Liver (tissue), 9 donors: ENCODE data around the gene ARHGEF19. TPM values are rescaled to one million over a fixed set of nuclear protein-coding genes. Genes with fewer than 3 reads are reported as not detected.

Experiments used
- DNase-seq: peaks from one replicate; pipeline ENCODE4 v3.0.0-alpha.2; 2017; ENCODE audit warnings: low spot score
- H3K27ac ChIP-seq, 2 donors: one replicate each; pipeline ENCODE4 v1.7.0; 2013; ENCODE audit warnings: inconsistent platforms in 2 of 2, low read length in 2 of 2, control low read depth in 1 of 2, low read depth in 1 of 2, mild to moderate bottlenecking in 1 of 2
- H3K27me3 ChIP-seq, 4 donors: one replicate each; pipeline versions ENCODE4 v1.6.1 to v1.7.0; 2013; ENCODE audit warnings: low read length in 3 of 4, inconsistent platforms in 1 of 4, mild to moderate bottlenecking in 1 of 4, moderate library complexity in 1 of 4; ENCODE audit not compliant: control insufficient read depth in 4 of 4, insufficient read depth in 4 of 4
- H3K36me3 ChIP-seq, 4 donors: one replicate each; pipeline versions ENCODE4 v1.6.1 to v1.7.0; 2013; ENCODE audit warnings: low read length in 3 of 4, mild to moderate bottlenecking in 3 of 4, low read depth in 1 of 4, moderate library complexity in 1 of 4; ENCODE audit not compliant: control insufficient read depth in 4 of 4, insufficient read depth in 3 of 4
- H3K4me1 ChIP-seq, 4 donors: one replicate each; pipeline versions ENCODE4 v1.6.1 to v1.7.0; 2013; ENCODE audit warnings: low read length in 3 of 4, mild to moderate bottlenecking in 3 of 4, moderate library complexity in 1 of 4; ENCODE audit not compliant: control insufficient read depth in 4 of 4, insufficient read depth in 4 of 4
- H3K4me3 ChIP-seq, 3 donors: one replicate each; pipeline versions ENCODE4 v1.6.1 to v1.7.0; 2013; ENCODE audit warnings: low read length in 3 of 3, control low read depth in 1 of 3, low read depth in 1 of 3, mild to moderate bottlenecking in 1 of 3
- H3K9ac ChIP-seq, 2 donors: one replicate each; pipeline ENCODE4 v1.7.0; 2013; ENCODE audit warnings: low read length in 2 of 2, mild to moderate bottlenecking in 2 of 2, moderate library complexity in 2 of 2, control low read depth in 1 of 2, low read depth in 1 of 2
- H3K9me3 ChIP-seq, 4 donors: one replicate each; pipeline versions ENCODE4 v1.6.1 to v1.7.0; 2013; ENCODE audit warnings: low read length in 3 of 4; ENCODE audit not compliant: control insufficient read depth in 4 of 4
- EGR1 ChIP-seq, 2 donors: IDR thresholded peaks; 2 replicates each; pipeline ENCODE4 v1.6.1; 2016 to 2018; ENCODE audit warnings: antibody characterized with exemption in 2 of 2, low read depth in 2 of 2
- FOXA1 ChIP-seq: IDR thresholded peaks from 2 replicates; pipeline ENCODE4 v1.6.1; 2016; ENCODE audit warnings: antibody characterized with exemption
- HNF4A ChIP-seq, 2 donors: conservative IDR thresholded peaks; 2 replicates each; pipeline ENCODE4 v1.6.1; 2016; ENCODE audit warnings: antibody characterized with exemption in 2 of 2, mild to moderate bottlenecking in 2 of 2
- HNF4G ChIP-seq: IDR thresholded peaks from 2 replicates; pipeline ENCODE4 v1.6.1; 2016; ENCODE audit warnings: antibody characterized with exemption
- RAD21 ChIP-seq, 2 donors: IDR thresholded peaks; 2 replicates each; pipeline ENCODE4 v1.6.1; 2016; ENCODE audit warnings: antibody characterized with exemption in 2 of 2, mild to moderate bottlenecking in 2 of 2
- RXRA ChIP-seq, 2 donors: IDR thresholded peaks; 2 replicates each; pipeline ENCODE4 v1.6.1; 2017 to 2018; ENCODE audit warnings: antibody characterized with exemption in 2 of 2, mild to moderate bottlenecking in 1 of 2
- SP1 ChIP-seq: IDR thresholded peaks from 2 replicates; pipeline ENCODE4 v1.6.1; 2018; ENCODE audit warnings: antibody characterized with exemption, mild to moderate bottlenecking
- YY1 ChIP-seq: IDR thresholded peaks from 2 replicates; pipeline ENCODE4 v1.6.1; 2016; ENCODE audit warnings: antibody characterized with exemption, mild to moderate bottlenecking
- WGBS: extraction: QIAGEN DNeasy Blood & Tissue Kit; methylation state at CpG from one replicate; pipeline ENCODE4 v1.1.7; 2013; 5-methylcytosine and 5-hydroxymethylcytosine counted together
- polyA plus RNA-seq, 2 donors: library from polyadenylated mRNA; stranded (reverse) in 1 of 2; unstranded in 1 of 2; fragments of 200-250 nt in 1 of 2; fragments of >200 nt in 1 of 2; fragmentation: Nextera tagmentation in 1 of 2; extraction: Ambion mirVana in 1 of 2; gene quantifications; one replicate each; pipeline versions ENCODE4 v1.2.1 to v1.2.3, GENCODE V29; 2013 to 2015
- total RNA-seq, 2 donors: library from RNA; depleted of rRNA; stranded (reverse); fragments of >200 nt; gene quantifications; one replicate each; pipeline ENCODE4 v1.2.3, GENCODE V29; 2014
- TF ChIP-seq, protein P1 (sequence below): IDR thresholded peaks from 2 replicates; pipeline ENCODE4 v1.6.1; 2016; ENCODE audit warnings: antibody characterized with exemption
- TF ChIP-seq, protein P2 (sequence below): fragments of 150-350 bp; IDR thresholded peaks from 2 replicates; pipeline ENCODE4 v1.5.1; 2017; ENCODE audit warnings: improper control_type of control experiment, low read depth, low read length; ENCODE audit not compliant: missing input control
- TF ChIP-seq, protein P3 (sequence below): IDR thresholded peaks from 2 replicates; pipeline ENCODE4 v1.6.1; 2016; ENCODE audit warnings: antibody characterized with exemption
- donor health status: healthy.
- donor health status: healthy.
- donor health status: healthy.
- donor health status: healthy.
- donor health status: healthy.

ARHGEF19 gene
- total and polyA plus RNA-seq, 4 donors = 0.79 to 3.2 (median 2.5) TPM

DNA sequence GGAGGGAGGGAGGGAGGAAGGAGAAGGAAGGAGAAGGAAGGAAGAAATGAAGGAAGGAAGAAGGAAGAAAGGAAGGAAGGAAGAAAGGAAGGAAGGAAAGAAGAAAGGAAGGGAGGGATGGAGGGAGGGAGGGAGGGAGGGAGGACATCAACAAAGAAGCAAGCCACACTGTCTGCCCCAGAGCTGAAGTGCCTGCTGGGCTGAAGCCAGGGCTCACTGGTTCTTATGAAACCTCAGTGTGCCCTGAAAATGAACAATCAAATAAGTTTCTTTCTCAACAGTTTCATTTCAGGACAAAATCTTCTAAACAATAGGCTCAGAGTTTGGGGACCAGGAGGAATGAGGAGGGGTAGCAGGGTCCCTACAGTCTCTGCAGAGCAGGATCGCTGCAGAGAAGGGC lies 21.1 kb downstream of the ARHGEF19 start (continued):
- TF ChIP-seq, protein P1, sequence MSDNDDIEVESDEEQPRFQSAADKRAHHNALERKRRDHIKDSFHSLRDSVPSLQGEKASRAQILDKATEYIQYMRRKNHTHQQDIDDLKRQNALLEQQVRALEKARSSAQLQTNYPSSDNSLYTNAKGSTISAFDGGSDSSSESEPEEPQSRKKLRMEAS = no peak
- no peak for TF ChIP-seq FOXA1

DNA sequence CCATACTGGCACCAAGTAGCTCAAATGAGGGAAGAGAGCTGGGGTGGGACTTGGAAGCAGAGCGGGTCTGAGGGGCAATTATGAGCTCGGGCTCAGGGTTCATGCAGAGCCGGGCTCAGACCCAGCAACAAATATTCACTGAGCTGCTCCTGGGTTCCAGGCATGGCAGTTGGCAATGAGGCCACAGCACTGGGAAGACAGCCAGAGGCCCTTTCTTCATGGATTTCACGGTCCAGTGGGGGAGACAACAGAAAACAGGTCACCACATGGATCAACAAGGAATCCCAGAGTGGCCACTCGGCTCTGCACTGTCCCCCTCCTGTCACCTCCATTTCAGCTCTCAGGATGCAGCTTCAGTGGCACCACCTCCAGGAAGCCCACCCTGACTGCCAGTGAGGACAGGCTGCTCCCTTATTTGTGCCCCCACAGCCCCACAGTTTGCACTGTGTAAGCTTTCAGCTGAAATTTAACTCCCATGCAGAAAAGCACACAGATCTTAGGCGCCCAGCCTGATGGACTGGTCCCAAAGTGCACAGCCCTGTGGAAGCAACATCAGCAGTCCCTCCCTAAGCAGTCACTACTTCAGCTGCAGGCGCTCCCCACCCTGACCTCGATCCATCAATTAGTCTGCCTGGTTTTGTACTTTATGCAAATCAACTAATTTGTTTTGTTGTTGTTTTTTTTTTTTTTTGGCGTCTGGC lies 22.4 kb downstream of the ARHGEF19 start:
- peaks cover 5 to 35% (median 23%) of the 10 kb centered on the region in 4 donors for H3K4me1 ChIP-seq

DNA sequence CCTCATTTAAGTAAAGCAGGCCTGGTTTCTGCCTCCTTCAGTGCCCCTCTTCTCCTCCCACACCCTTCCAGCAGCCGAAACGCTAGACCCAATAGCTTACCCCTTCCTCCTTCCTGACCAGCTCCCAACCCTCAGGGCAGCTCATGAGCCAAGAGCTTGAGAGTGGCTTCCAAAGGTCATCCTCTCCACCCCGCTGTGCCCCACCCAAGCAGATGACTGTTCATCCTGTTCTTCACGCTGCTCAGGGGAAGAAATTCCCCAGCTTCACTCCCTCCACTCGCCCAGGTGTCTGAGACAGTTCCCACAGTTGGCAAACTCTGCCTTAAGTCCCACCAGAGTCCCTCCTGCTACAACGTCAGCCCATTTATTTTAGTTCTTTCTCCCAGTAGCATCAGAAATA lies 23.4 kb downstream of the ARHGEF19 start:
- no peak for DNase-seq
- H3K27me3 ChIP-seq = no peaks in the 10 kb centered on the region
- H3K9ac ChIP-seq = no peak overlapping the region
- peaks cover 0 to 2% (median 0%) of the 10 kb centered on the region in 4 donors for H3K36me3 ChIP-seq
- no peaks in the 10 kb centered on the region for H3K9me3 ChIP-seq
- TF ChIP-seq RAD21 (IDR thresholded peaks at IDR 0.05) = peak in 1 of 2 donors; percentile 9
- TF ChIP-seq HNF4G = no peak
- no peak for TF ChIP-seq HNF4A (conservative IDR thresholded peaks at IDR 0.05)
- no peak for TF ChIP-seq FOXA1
- TF ChIP-seq, protein P1 = no peak
- TF ChIP-seq RXRA (IDR thresholded peaks at IDR 0.05) = no peak
- TF ChIP-seq YY1 = no peak
- no peak overlapping the region for H3K27ac ChIP-seq
- WGBS = 25% methylated on average over 6 of the region's 6 CpGs
- H3K4me1 ChIP-seq = peaks cover 5 to 46% (median 33%) of the 10 kb centered on the region in 4 donors
- no peak overlapping the region for H3K4me3 ChIP-seq

More for the DNA sequence above, 22.4 kb downstream of the ARHGEF19 start:
- TF ChIP-seq, protein P2, sequence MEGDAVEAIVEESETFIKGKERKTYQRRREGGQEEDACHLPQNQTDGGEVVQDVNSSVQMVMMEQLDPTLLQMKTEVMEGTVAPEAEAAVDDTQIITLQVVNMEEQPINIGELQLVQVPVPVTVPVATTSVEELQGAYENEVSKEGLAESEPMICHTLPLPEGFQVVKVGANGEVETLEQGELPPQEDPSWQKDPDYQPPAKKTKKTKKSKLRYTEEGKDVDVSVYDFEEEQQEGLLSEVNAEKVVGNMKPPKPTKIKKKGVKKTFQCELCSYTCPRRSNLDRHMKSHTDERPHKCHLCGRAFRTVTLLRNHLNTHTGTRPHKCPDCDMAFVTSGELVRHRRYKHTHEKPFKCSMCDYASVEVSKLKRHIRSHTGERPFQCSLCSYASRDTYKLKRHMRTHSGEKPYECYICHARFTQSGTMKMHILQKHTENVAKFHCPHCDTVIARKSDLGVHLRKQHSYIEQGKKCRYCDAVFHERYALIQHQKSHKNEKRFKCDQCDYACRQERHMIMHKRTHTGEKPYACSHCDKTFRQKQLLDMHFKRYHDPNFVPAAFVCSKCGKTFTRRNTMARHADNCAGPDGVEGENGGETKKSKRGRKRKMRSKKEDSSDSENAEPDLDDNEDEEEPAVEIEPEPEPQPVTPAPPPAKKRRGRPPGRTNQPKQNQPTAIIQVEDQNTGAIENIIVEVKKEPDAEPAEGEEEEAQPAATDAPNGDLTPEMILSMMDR = no peak
- no peak for TF ChIP-seq RAD21 (IDR thresholded peaks at IDR 0.05)
- peak; percentile 10 for TF ChIP-seq YY1
- TF ChIP-seq SP1 = no peak
- peak in 1 of 2 donors; percentile 49 for TF ChIP-seq RXRA (IDR thresholded peaks at IDR 0.05)
- TF ChIP-seq, protein P3, sequence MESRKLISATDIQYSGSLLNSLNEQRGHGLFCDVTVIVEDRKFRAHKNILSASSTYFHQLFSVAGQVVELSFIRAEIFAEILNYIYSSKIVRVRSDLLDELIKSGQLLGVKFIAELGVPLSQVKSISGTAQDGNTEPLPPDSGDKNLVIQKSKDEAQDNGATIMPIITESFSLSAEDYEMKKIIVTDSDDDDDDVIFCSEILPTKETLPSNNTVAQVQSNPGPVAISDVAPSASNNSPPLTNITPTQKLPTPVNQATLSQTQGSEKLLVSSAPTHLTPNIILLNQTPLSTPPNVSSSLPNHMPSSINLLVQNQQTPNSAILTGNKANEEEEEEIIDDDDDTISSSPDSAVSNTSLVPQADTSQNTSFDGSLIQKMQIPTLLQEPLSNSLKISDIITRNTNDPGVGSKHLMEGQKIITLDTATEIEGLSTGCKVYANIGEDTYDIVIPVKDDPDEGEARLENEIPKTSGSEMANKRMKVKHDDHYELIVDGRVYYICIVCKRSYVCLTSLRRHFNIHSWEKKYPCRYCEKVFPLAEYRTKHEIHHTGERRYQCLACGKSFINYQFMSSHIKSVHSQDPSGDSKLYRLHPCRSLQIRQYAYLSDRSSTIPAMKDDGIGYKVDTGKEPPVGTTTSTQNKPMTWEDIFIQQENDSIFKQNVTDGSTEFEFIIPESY = no peak
- TF ChIP-seq HNF4A (conservative IDR thresholded peaks at IDR 0.05) = peak; percentile 53 to 62
- TF ChIP-seq EGR1 (IDR thresholded peaks at IDR 0.05; ENCODE audit: low read depth in 2 of 2) = no peak
- no peak for TF ChIP-seq FOXA1
- no peak overlapping the region for H3K4me3 ChIP-seq
- whole genome bisulfite sequencing = 34% methylated on average over 9 of the region's 9 CpGs
- H3K9me3 ChIP-seq = no peaks in the 10 kb centered on the region
- no peaks in the 10 kb centered on the region for H3K27me3 ChIP-seq
- no peak overlapping the region for H3K27ac ChIP-seq
- H3K36me3 ChIP-seq = peaks cover 0 to 2% (median 0%) of the 10 kb centered on the region in 4 donors
- H3K9ac ChIP-seq = no peak overlapping the region
- DNase-seq = no peak
